Esophagus muscularis mucosa (tissue), 4 donors: Measurements from ENCODE around the gene TNRC6C. TPM values are rescaled to one million over a fixed set of nuclear protein-coding genes. Genes with fewer than 3 reads are reported as not detected.

Source experiments
- DNase-seq: peaks from one replicate; pipeline ENCODE4 v3.0.0-alpha.2; 2017; ENCODE audit errors: extremely low spot score
- H3K27ac ChIP-seq, 4 donors: fragments of 200-600 bp; sonication (generic); replicated peaks in 1 of 4; 1 replicate in 3 of 4; 2 replicates in 1 of 4; pipeline ENCODE4 v1.5.1; 2016 to 2019; ENCODE audit warnings: mild to moderate bottlenecking in 1 of 4
- H3K27me3 ChIP-seq, 4 donors: fragments of 200-600 bp; sonication (generic); one replicate each; pipeline versions ENCODE4 v1.5.1 to v1.6.0; 2016 to 2019
- H3K36me3 ChIP-seq, 4 donors: fragments of 200-600 bp; sonication (generic); one replicate each; pipeline ENCODE4 v1.5.1; 2016 to 2019
- H3K4me1 ChIP-seq, 4 donors: fragments of 200-600 bp; sonication (generic); one replicate each; pipeline ENCODE4 v1.5.1; 2016 to 2019
- H3K4me3 ChIP-seq, 4 donors: fragments of 200-600 bp; sonication (generic); 1 replicate in 2 of 4; 2 replicates in 2 of 4; pipeline ENCODE4 v1.5.1; 2016 to 2019; ENCODE audit warnings: mild to moderate bottlenecking in 4 of 4, moderate library complexity in 1 of 4
- H3K9me3 ChIP-seq, 4 donors: fragments of 200-600 bp; sonication (generic); 1 replicate in 3 of 4; 2 replicates in 1 of 4; pipeline ENCODE4 v1.5.1; 2016 to 2019
- CTCF ChIP-seq, 3 experiments: fragments of 200-600 bp in 2 of 3; fragments of 450-650 bp in 1 of 3; sonication (generic) in 2 of 3; IDR thresholded peaks; one replicate each; pipeline ENCODE4 v1.5.1; 2017 to 2019; ENCODE audit warnings: antibody characterized with exemption in 3 of 3, mild to moderate bottlenecking in 2 of 3, moderate library complexity in 1 of 3
- EP300 ChIP-seq: sonication (generic); formaldehyde crosslinking; IDR thresholded peaks from one replicate; pipeline ENCODE4 v1.6.1; 2017; ENCODE audit warnings: antibody characterized with exemption
- POLR2A ChIP-seq: fragments of 450-650 bp; IDR thresholded peaks from one replicate; pipeline ENCODE4 v1.6.1; 2017; ENCODE audit warnings: antibody characterized with exemption, moderate library complexity, mild to moderate bottlenecking, low read depth
- POLR2AphosphoS5 ChIP-seq, 2 donors: sonication (generic); formaldehyde crosslinking; IDR thresholded peaks; one replicate each; pipeline ENCODE4 v1.6.1; 2017; ENCODE audit warnings: antibody characterized with exemption in 2 of 2
- WGBS: methylation state at CpG from one replicate; pipeline ENCODE4 v1.1.5; 2018; 5-methylcytosine and 5-hydroxymethylcytosine counted together
- intact Hi-C: fragments of 100-400 bp; cut with DNase I; formaldehyde crosslinking; loops from one replicate; pipeline ENCODE4 v1.15.1; 2023
- total RNA-seq, 4 donors: library from RNA; depleted of rRNA; stranded (reverse); fragments of >200 nt; gene quantifications; one replicate each; pipeline versions ENCODE4 v1.1.0 to v1.2.1, GENCODE V29; 2016

The TNRC6C gene
- total RNA-seq, 4 donors from 2014 or later, result 21.4 to 31.6 (median 29.0) TPM

- Histone ChIP-seq H3K27ac (no peak overlapping the region), H3K9me3 (no peaks in the 10 kb centered on the region), H3K4me3 (no peak overlapping the region), H3K36me3 (no peaks in the 10 kb centered on the region), H3K27me3 (peaks cover 0 to 42% (median 0%) of the 10 kb centered on the region in 4 donors), H3K4me1 (peaks cover 0 to 18% (median 7%) of the 10 kb centered on the region in 4 donors)
- no peak for DNase-seq
- WGBS, result 67% methylated on average over 7 of the region's 7 CpGs
- intact Hi-C loops, result no loop called here
- TF ChIP-seq CTCF (IDR thresholded peaks at IDR 0.05) (no peak), POLR2A (no peak), POLR2AphosphoS5 (IDR thresholded peaks at IDR 0.05) (no peak), EP300 (no peak)
Measured at GRCh38 chr17:77915594-77916021, 42.9 kb upstream of the TNRC6C start.

GRCh38 chr17:77916264-77916663 lies 42.2 kb upstream of the TNRC6C start:
- no peak for DNase-seq
- Histone ChIP-seq H3K27ac (no peak overlapping the region), H3K27me3 (peaks cover 0 to 42% (median 0%) of the 10 kb centered on the region in 4 donors), H3K4me3 (no peak overlapping the region), H3K4me1 (peaks cover 0 to 18% (median 7%) of the 10 kb centered on the region in 4 donors), H3K36me3 (no peaks in the 10 kb centered on the region), H3K9me3 (no peaks in the 10 kb centered on the region)
- intact Hi-C loops, result no loop called here
- 47% methylated on average over 6 of the region's 6 CpGs for WGBS
- TF ChIP-seq EP300 (no peak), CTCF (IDR thresholded peaks at IDR 0.05) (no peak), POLR2AphosphoS5 (IDR thresholded peaks at IDR 0.05) (no peak), POLR2A (no peak)

- H3K36me3 ChIP-seq, result no peaks in the 10 kb centered on the region
- H3K4me1 ChIP-seq, result peaks cover 0 to 18% (median 7%) of the 10 kb centered on the region in 4 donors
- H3K27me3 ChIP-seq, result peaks cover 0 to 42% (median 0%) of the 10 kb centered on the region in 4 donors
- WGBS, result 64% methylated on average over 17 of the region's 17 CpGs
- intact Hi-C loops, result no loop called here
- H3K9me3 ChIP-seq, result no peaks in the 10 kb centered on the region
- H3K4me3 ChIP-seq, result no peak overlapping the region
- TF ChIP-seq EP300 (no peak), POLR2A (no peak), CTCF (IDR thresholded peaks at IDR 0.05) (no peak), POLR2AphosphoS5 (IDR thresholded peaks at IDR 0.05) (no peak)
- no peak for DNase-seq
- no peak overlapping the region for H3K27ac ChIP-seq
Measured at GRCh38 chr17:77916703-77917481, 41.6 kb upstream of the TNRC6C start.

GRCh38 chr17:77919276-77919675 lies 39.2 kb upstream of the TNRC6C start:
- H3K4me1 ChIP-seq, result peaks cover 0 to 16% (median 3%) of the 10 kb centered on the region in 4 donors
- no peak for DNase-seq
- WGBS, result 85% methylated on average over 3 of the region's 3 CpGs
- no peak overlapping the region for H3K4me3 ChIP-seq
- intact Hi-C loops, result no loop called here
- no peak overlapping the region for H3K27ac ChIP-seq
- H3K9me3 ChIP-seq, result no peaks in the 10 kb centered on the region
- H3K36me3 ChIP-seq, result no peaks in the 10 kb centered on the region
- peaks cover 0 to 35% (median 0%) of the 10 kb centered on the region in 4 donors for H3K27me3 ChIP-seq
- TF ChIP-seq CTCF (IDR thresholded peaks at IDR 0.05) (no peak), EP300 (no peak), POLR2A (no peak), POLR2AphosphoS5 (IDR thresholded peaks at IDR 0.05) (no peak)
